AG08395 (cell line): Measurements from ENCODE around the gene LRP6.
"Not testable (repeated sequence)": the region's sequence is repeated elsewhere in the genome, so short reads cannot be mapped to it uniquely, and the experiment has no call there.

Experiments
- DNase-seq: peaks from one replicate; pipeline ENCODE4 v3.0.0; 2012; ENCODE audit warnings: mixed read lengths, low spot score

The LRP6 gene

DNA sequence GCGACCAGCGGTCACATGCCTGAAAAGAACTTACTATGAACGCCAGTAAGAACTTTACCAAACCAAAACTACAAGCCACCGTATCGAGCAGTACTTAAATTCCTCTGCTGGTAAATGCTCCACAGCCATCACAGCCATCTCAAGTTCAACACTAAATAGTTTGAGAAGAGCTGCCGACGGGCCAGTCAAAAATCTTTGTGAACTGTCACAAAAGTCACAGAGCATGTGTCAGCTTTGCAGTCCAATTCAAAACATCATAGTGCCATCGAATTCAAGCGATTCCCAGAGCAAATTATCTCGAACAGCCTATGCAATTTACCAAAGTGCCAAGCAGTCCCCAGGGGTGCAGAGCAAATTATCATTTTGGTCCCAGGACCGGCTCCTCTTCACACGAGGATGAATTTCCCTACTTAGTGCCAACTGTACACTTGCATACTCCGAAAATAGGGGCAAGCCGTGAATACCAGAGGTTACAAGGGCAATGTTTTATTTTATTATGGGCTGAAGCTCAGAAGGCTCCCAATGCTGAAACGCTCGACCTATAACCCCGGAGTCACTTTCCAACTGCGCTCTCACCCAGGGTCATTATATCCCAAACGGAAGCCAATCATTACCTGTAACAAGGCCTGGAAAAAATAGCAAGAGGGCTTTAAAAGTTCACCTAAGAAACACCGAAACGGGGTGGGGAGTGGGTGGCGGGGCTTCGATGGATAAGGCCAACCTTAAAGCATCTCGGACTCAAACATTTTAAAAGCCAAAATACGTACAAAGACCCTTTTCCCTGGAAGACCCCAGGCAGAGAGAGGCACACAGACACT, 1.1 kb downstream of the LRP6 start:
- DNase-seq, result peak; percentile 27

GRCh38 chr12:12265035-12265434, 1.8 kb downstream of the LRP6 start:
- no peak for DNase-seq

- no peak for DNase-seq
Observed at GRCh38 chr12:12263909-12264308, 2.9 kb downstream of the LRP6 start.

DNA sequence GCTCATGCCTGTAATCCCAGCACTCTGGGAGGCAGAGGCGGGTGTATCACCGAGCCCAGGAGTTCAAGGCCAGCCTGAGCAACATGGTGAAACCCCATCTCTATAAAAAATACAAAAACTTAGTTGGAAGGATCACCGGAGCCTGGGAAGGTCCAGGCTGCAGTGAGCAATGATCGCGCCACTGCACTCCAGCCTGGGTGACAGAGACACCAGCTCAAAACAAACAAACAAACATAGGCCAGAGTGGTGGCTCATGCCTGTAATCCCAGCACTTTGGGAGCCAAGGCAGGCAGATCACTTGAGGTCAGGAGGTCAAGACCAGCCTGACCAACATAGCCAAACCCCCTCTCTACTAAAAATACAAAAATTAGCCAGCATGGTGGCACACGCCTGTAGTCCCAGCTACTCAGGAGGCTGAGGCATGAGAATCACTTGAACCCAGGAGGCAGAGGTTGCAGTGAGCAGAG, 10.5 kb downstream of the LRP6 start:
- not testable (repeated sequence) for DNase-seq

GRCh38 chr12:12254553-12254952, 12.3 kb downstream of the LRP6 start:
- no peak for DNase-seq

- DNase-seq, result no peak
Observed at GRCh38 chr12:12249216-12250050, 17.4 kb downstream of the LRP6 start.

DNA sequence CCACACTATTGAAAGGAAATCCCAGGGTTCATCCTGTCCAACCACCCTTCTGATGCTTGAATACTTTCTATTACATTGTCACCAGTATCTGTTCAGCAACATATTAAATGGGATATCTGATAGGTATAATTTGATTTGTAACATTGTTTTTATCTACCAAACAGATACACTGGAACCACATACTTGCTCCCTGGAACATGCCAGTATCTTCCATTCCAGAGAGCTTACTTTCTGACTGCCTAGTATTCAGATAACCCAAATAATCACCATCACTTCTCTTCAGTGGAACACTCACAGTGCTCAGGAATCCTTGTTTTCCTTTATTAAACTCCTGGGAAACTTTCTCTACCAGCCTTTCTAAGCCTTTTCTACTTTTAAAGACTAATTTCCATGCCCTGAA, 19.3 kb downstream of the LRP6 start:
- no peak for DNase-seq

GRCh38 chr12:12244341-12244740, 22.5 kb downstream of the LRP6 start:
- no peak for DNase-seq

DNA sequence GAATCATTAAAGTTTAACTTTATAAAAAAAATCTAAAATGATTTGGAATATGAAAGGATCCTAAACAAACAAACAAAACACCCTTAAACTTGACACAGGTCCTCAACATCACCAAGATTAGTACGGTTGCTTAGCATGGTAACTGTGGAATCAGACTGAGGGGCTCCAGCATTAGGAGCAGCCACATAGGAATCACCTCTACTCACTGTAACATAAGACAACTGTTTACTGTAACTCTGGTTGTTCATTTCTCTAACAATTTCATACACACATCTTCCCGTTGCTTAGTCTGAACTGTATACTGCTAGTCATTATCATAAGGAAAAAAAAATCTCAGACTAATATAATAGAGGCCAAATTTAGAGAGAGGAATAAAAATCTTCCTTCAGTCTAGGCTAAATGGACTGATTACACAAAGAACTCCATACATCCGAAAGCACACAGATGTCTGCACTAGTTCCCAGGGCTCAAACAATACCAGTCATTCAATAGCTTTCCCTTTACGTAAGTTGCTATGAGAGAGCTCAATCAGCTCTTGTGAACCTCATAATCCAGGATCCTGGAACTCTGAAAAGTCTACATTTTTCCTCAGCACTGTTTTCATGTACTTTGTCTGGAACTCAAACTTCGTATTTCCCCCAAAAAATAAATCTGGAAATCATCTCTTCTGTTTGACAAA, 26.0 kb downstream of the LRP6 start:
- DNase-seq, result peak; percentile 27

GRCh38 chr12:12239127-12239526, 27.7 kb downstream of the LRP6 start:
- DNase-seq, result no peak

DNA sequence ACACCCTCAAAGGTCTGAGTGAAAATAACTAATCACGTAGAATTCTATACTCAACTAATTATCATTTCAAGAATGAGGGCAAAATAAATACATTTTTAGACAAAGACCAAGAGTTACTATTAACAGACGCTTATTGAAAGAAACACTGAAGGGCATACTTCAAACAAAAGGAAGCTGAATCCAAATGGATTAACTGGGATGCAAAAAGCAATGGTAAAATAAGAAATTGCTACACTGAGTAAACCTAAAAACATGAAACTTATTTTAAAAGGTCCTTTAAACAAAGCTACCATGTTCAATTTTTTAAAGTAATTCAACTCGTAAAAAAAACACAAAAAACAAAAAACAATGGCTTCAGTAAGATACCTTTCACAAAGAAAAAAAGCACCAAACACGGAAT, 28.2 kb downstream of the LRP6 start:
- DNase-seq, result no peak

- DNase-seq, result no peak
Observed at GRCh38 chr12:12236896-12237295, 29.9 kb downstream of the LRP6 start.

DNA sequence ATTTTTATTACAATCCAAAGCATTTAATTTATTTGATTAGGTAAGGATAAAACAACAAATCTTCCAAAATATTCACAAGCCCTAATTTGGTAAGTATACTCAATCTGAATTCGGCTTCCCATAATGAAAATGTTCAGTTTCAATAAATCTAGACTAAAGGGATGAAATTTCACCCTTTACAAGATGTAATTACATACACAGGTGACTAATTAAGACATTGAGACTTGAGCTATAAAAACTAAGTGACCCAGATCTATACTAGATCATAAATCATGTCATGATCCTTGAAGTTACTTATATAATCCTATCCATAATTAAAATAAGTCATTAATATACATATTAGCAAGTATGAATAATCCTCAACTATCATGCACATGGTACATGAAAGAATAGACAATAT, 36.6 kb downstream of the LRP6 start:
- no peak for DNase-seq

DNA sequence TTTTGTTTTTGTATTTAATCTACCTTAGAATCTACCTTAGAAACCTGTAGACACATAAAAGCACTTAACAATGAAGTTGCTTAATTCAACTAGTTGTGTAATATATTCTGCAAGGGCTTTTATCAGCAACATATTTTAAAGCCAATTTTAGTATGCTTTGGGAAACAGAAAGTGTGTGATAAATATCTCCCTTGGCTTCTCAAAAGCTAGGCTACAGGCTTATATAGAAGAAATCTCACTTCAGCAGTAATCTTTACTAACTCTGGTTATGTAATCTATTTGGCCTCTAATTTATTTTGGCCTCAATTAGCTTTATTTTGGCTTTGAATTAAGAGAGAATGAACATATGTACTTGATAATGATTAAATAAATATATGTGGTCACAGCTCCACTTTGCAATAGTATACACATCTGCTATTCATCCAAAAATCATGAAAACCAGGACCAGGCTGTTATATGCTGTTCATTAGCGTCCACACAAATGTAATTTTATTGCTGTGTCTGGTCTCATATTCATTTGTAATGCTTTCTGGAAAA, 37.2 kb downstream of the LRP6 start:
- no peak for DNase-seq

GRCh38 chr12:12228402-12228801, 38.4 kb downstream of the LRP6 start:
- no peak for DNase-seq

- DNase-seq, result no peak
Observed at GRCh38 chr12:12226187-12226586, 40.7 kb downstream of the LRP6 start.

DNA sequence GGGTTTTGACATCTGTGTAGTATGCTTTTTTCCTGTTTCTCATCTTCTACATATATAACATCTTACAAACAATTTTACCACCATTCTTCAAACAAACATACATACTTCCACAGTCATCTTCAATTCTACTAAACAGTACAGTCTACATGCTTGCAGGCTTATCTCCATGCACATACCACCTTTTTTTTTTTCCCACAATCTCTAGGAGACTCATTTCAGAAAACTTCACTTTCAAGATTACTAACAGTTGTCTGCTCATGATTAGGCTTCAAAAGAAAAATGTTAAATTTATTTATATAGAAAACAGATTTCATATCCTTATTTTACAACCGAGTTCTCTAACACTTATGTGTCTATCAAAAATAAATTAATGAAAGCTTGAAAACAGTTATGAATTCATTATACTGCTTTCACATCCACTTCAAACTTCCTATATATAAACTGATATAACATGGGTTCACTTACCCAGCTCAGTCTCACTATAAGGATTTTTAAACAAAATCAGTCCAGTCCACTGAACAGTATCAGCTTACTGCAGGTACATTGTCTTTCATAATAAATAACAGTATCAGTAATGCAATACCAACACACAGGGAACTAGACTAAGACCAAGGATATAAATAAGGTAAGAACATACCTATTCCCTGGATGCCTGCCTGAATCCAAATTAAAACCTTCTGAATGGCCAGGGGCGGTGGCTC, 42.5 kb downstream of the LRP6 start:
- DNase-seq, result peak; percentile 13

DNA sequence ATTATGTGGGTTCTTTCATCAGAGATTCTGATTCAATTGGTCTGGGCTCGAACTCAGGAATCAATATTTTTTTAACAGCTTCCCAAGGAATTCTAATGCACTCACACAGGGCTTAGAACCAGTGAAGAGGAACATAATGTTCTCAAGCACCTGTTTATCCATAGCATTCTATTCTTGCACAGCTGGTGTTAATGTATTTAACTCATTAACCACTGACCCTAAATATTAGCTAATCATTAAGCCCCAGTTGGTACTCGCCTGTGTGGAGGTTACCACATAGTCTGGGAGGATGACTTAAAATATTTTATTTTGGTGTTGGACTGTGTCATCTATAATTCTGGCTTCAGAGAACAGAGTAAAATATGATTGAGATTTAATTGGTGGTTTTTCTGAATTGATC, 45.3 kb downstream of the LRP6 start:
- no peak for DNase-seq

GRCh38 chr12:12219664-12220063, 47.2 kb downstream of the LRP6 start:
- DNase-seq, result no peak

DNA sequence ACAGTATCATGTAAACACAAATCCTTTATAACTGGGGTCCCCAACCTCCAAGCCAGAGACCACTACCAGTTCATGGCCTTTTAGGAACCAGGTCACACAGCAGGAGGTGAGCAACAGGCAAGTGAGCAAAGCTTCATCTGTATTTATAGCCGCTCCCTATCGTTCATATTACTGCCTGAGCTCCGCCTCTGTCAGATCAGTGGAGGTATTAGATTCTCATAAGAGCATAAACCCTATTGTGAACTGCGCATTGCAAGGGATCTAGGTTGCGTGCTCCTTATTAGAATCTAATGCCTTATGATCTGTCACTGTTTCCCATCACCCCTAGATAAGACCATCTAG, 49.9 kb downstream of the LRP6 start:
- DNase-seq, result no peak

GRCh38 chr12:12216349-12217017, 50.4 kb downstream of the LRP6 start:
- no peak for DNase-seq
